ENCODE measurements around the gene VPS26A. TPM values are rescaled to one million over a fixed set of nuclear protein-coding genes. Genes with fewer than 3 reads are reported as not detected.

The VPS26A gene
- total RNA-seq, 1 experiment from 2014 or later: 37.4 TPM

GRCh38 chr10:69179743-69180524, 56.0 kb downstream of the VPS26A start, which contains the start of gene SUPV3L1 (continued):
- TF ChIP-seq CREM (CRISPR knock-in tag; IDR thresholded peaks at IDR 0.05): peak; percentile 98
- TF ChIP-seq TP53 (CRISPR knock-in tag; IDR thresholded peaks at IDR 0.05): no peak
- no peak for TF ChIP-seq OVOL2 (CRISPR knock-in tag; IDR thresholded peaks at IDR 0.05; ENCODE audit: borderline replicate concordance)
- TF ChIP-seq SOX15 (CRISPR knock-in tag; IDR thresholded peaks at IDR 0.05): no peak
- peak; percentile 64; the same call in 1 of the 2 replicates for TF ChIP-seq ARID4B (CRISPR knock-in tag; IDR thresholded peaks at IDR 0.05; ENCODE audit: borderline replicate concordance)
- TF ChIP-seq, protein P1, sequence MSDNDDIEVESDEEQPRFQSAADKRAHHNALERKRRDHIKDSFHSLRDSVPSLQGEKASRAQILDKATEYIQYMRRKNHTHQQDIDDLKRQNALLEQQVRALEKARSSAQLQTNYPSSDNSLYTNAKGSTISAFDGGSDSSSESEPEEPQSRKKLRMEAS (CRISPR knock-in tag; IDR thresholded peaks at IDR 0.05): peak; percentile 98
- TF ChIP-seq ZNF281 (CRISPR knock-in tag; IDR thresholded peaks at IDR 0.05): no peak
- TF ChIP-seq NFE2L1 (CRISPR knock-in tag; IDR thresholded peaks at IDR 0.05): no peak
- TF ChIP-seq RORB (CRISPR knock-in tag; IDR thresholded peaks at IDR 0.05): no peak
- peak; percentile 97 for TF ChIP-seq FOXK1 (CRISPR knock-in tag; IDR thresholded peaks at IDR 0.05)
- TF ChIP-seq, protein P2, sequence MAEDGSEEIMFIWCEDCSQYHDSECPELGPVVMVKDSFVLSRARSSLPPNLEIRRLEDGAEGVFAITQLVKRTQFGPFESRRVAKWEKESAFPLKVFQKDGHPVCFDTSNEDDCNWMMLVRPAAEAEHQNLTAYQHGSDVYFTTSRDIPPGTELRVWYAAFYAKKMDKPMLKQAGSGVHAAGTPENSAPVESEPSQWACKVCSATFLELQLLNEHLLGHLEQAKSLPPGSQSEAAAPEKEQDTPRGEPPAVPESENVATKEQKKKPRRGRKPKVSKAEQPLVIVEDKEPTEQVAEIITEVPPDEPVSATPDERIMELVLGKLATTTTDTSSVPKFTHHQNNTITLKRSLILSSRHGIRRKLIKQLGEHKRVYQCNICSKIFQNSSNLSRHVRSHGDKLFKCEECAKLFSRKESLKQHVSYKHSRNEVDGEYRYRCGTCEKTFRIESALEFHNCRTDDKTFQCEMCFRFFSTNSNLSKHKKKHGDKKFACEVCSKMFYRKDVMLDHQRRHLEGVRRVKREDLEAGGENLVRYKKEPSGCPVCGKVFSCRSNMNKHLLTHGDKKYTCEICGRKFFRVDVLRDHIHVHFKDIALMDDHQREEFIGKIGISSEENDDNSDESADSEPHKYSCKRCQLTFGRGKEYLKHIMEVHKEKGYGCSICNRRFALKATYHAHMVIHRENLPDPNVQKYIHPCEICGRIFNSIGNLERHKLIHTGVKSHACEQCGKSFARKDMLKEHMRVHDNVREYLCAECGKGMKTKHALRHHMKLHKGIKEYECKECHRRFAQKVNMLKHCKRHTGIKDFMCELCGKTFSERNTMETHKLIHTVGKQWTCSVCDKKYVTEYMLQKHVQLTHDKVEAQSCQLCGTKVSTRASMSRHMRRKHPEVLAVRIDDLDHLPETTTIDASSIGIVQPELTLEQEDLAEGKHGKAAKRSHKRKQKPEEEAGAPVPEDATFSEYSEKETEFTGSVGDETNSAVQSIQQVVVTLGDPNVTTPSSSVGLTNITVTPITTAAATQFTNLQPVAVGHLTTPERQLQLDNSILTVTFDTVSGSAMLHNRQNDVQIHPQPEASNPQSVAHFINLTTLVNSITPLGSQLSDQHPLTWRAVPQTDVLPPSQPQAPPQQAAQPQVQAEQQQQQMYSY (CRISPR knock-in tag; IDR thresholded peaks at IDR 0.05): no peak
- no peak for TF ChIP-seq ZNF416 (CRISPR knock-in tag; IDR thresholded peaks at IDR 0.05)
- no peak for TF ChIP-seq PREB (CRISPR knock-in tag; IDR thresholded peaks at IDR 0.05; ENCODE audit: borderline replicate concordance)
- TF ChIP-seq ZNF671 (CRISPR knock-in tag; IDR thresholded peaks at IDR 0.05): no peak
- TF ChIP-seq, protein P3, sequence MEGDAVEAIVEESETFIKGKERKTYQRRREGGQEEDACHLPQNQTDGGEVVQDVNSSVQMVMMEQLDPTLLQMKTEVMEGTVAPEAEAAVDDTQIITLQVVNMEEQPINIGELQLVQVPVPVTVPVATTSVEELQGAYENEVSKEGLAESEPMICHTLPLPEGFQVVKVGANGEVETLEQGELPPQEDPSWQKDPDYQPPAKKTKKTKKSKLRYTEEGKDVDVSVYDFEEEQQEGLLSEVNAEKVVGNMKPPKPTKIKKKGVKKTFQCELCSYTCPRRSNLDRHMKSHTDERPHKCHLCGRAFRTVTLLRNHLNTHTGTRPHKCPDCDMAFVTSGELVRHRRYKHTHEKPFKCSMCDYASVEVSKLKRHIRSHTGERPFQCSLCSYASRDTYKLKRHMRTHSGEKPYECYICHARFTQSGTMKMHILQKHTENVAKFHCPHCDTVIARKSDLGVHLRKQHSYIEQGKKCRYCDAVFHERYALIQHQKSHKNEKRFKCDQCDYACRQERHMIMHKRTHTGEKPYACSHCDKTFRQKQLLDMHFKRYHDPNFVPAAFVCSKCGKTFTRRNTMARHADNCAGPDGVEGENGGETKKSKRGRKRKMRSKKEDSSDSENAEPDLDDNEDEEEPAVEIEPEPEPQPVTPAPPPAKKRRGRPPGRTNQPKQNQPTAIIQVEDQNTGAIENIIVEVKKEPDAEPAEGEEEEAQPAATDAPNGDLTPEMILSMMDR (IDR thresholded peaks at IDR 0.05): no peak
- no peak for TF ChIP-seq ZNF138 (CRISPR knock-in tag; conservative IDR thresholded peaks at IDR 0.05)
- peak; percentile 72; the same call in 1 of the 2 replicates for TF ChIP-seq ZMAT4 (CRISPR knock-in tag; IDR thresholded peaks at IDR 0.05)
- TF ChIP-seq, protein P4, sequence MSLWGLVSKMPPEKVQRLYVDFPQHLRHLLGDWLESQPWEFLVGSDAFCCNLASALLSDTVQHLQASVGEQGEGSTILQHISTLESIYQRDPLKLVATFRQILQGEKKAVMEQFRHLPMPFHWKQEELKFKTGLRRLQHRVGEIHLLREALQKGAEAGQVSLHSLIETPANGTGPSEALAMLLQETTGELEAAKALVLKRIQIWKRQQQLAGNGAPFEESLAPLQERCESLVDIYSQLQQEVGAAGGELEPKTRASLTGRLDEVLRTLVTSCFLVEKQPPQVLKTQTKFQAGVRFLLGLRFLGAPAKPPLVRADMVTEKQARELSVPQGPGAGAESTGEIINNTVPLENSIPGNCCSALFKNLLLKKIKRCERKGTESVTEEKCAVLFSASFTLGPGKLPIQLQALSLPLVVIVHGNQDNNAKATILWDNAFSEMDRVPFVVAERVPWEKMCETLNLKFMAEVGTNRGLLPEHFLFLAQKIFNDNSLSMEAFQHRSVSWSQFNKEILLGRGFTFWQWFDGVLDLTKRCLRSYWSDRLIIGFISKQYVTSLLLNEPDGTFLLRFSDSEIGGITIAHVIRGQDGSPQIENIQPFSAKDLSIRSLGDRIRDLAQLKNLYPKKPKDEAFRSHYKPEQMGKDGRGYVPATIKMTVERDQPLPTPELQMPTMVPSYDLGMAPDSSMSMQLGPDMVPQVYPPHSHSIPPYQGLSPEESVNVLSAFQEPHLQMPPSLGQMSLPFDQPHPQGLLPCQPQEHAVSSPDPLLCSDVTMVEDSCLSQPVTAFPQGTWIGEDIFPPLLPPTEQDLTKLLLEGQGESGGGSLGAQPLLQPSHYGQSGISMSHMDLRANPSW (CRISPR knock-in tag; conservative IDR thresholded peaks at IDR 0.05; ENCODE audit: low read depth): no peak
